ENCODE measurements around the gene SDCBP2.

Gene SDCBP2

DNA sequence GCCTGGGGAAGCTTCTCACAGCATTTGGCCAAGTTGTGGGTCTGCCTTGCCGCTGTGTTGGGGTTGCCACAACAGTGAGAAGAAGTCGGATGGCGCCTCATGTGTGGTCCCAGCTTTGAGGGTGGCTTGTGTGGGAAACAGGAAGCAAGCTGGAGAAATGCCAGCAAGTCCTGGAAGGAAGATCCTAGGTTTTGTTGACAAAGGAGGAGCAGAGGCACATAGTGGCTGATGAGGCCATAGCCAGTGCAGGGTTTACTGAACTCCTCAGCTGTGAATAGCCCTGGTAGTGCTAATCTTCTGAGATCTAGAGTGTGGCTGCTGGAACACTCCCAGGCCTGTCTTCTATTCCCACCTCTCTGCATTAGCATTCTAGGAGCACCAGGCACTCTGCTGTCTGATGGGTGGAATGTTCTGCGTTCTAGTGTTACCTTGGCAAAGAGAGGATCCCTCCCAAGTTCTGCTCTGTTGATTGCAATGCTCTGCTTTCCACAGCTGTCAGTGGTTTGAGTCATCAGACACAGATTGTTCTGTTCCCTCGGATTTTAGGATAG, 37.7 kb downstream of the SDCBP2 start:
- H3K36me3 Mint-ChIP-seq (ENCODE audit: low read depth), result no peaks in the 10 kb centered on the region
- no peaks in the 10 kb centered on the region for H3K27me3 Mint-ChIP-seq (ENCODE audit: low read depth)
- TF ChIP-seq, protein P1, sequence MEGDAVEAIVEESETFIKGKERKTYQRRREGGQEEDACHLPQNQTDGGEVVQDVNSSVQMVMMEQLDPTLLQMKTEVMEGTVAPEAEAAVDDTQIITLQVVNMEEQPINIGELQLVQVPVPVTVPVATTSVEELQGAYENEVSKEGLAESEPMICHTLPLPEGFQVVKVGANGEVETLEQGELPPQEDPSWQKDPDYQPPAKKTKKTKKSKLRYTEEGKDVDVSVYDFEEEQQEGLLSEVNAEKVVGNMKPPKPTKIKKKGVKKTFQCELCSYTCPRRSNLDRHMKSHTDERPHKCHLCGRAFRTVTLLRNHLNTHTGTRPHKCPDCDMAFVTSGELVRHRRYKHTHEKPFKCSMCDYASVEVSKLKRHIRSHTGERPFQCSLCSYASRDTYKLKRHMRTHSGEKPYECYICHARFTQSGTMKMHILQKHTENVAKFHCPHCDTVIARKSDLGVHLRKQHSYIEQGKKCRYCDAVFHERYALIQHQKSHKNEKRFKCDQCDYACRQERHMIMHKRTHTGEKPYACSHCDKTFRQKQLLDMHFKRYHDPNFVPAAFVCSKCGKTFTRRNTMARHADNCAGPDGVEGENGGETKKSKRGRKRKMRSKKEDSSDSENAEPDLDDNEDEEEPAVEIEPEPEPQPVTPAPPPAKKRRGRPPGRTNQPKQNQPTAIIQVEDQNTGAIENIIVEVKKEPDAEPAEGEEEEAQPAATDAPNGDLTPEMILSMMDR (IDR thresholded peaks at IDR 0.05; ENCODE audit: unreplicated experiment in 3 of 3), result no peak
- H3K4me3 Mint-ChIP-seq, result no peak overlapping the region
- peaks cover 11% of the 10 kb centered on the region for H3K4me1 Mint-ChIP-seq
- peak overlapping the region in 1 of 3 experiments; percentile 55 for H3K27ac Mint-ChIP-seq
- no peaks in the 10 kb centered on the region for H3K9me3 Mint-ChIP-seq

DNA sequence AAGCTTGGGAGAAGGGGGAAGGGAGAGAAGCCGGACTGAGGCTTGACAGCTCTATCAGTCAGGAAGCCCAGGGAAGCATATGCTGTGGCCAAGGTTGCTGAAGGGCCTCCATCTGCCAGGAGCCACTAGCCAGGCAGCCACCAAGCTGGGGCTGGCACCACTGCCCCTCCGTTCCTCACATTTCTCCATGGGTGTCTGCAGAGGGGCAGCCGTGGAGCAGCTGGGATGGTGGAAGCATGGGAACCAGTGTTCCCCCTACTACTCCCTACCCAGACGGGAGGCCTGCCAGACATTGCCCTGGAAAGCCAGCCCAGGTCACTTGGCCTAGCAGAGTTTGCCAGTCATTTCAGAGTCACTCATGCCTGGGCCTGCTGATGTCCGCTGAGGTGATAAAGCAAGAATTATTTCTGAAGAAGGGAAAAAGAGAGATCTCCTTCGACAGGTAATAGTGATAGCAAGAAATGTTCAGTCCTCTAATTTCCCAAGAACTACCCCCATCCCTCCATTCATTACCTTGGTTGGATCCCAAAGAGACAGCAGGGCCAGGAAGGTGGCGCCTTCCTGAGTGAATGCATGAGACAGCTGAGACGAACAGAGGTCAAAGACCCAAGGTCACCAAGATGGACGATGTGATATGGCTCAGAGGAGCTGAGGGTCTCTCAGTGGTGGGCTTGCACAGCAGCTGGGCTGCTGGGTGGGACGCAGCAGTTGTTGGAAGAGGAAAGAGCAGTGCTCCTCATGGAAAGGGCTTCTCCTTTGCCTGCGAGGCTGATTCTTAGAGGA, 41.0 kb downstream of the SDCBP2 start:
- H3K9me3 Mint-ChIP-seq, result no peaks in the 10 kb centered on the region
- peaks cover 11% of the 10 kb centered on the region for H3K4me1 Mint-ChIP-seq
- no peaks in the 10 kb centered on the region for H3K36me3 Mint-ChIP-seq (ENCODE audit: low read depth)
- no peak overlapping the region for H3K27ac Mint-ChIP-seq
- H3K4me3 Mint-ChIP-seq, result no peak overlapping the region
- TF ChIP-seq, protein P1 (IDR thresholded peaks at IDR 0.05; ENCODE audit: unreplicated experiment in 3 of 3), result no peak
- peaks cover 5% of the 10 kb centered on the region for H3K27me3 Mint-ChIP-seq (ENCODE audit: low read depth)

DNA sequence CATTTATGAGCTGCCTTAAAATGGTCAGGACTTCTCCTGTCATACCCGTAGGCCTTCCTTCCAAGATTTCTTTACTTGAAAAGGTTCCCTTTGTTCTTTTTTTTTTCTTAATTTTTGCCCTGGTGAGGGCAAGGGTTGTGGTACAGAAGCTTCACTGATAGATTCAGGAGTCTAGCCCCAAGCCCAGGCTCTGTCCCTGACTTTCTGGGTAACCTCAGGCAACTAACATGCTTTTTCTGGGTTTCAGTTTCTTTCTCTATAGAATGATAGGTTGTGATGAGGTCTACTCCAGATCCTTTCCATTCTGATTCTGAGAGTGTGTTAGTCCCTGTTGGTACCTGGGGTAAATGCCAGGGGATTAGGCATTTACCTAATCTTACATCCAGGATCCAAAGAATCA, 41.6 kb downstream of the SDCBP2 start:
- no peak overlapping the region for H3K4me3 Mint-ChIP-seq
- no peaks in the 10 kb centered on the region for H3K9me3 Mint-ChIP-seq
- peaks cover 11% of the 10 kb centered on the region for H3K4me1 Mint-ChIP-seq
- H3K27me3 Mint-ChIP-seq (ENCODE audit: low read depth), result peaks cover 5% of the 10 kb centered on the region
- H3K36me3 Mint-ChIP-seq (ENCODE audit: low read depth), result no peaks in the 10 kb centered on the region
- TF ChIP-seq, protein P1 (IDR thresholded peaks at IDR 0.05; ENCODE audit: unreplicated experiment in 3 of 3), result no peak
- H3K27ac Mint-ChIP-seq, result no peak overlapping the region

DNA sequence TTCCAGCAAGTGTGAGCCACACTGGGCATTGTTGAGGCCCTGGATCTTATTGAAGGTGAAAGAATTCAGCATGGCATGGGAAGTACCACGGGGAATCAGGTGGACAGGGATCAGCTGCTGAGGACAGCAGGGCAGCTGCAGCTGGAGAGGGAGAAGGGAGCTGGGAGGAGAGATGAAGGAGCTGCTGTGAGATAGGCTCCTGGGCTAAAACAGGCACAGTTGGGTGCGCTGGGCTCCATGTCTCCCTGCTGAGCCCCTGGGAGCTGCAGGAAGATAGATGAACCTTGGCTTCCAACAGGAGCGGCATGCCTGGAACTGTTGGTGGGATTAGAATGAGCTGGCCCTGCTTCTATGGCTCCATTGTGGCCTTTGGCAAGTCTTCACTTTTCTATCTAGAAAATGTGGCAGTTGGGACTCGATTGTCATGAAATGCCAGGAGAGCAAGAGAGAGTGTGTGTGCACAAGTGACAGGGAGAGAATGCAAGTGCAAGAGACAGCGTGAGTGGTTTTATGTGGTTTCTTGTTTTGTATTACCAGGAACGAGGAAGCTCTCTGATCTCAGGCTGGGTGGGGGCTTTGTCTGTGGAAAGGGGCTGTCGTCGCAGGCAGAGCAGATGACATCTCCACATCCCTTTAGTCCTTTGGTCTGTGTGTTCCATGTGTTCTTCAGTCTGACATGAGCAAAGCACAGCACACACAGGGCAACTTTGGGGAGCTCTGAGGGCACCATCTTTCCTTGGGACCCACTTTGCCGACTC, 42.5 kb downstream of the SDCBP2 start:
- Mint-ChIP-seq H3K9me3 (no peaks in the 10 kb centered on the region), H3K4me3 (no peak overlapping the region), H3K4me1 (peaks cover 5% of the 10 kb centered on the region), H3K27me3 (ENCODE audit: low read depth) (peaks cover 5% of the 10 kb centered on the region), H3K27ac (no peak overlapping the region), H3K36me3 (ENCODE audit: low read depth) (no peaks in the 10 kb centered on the region)
- TF ChIP-seq, protein P1 (IDR thresholded peaks at IDR 0.05; ENCODE audit: unreplicated experiment in 3 of 3), result no peak

DNA sequence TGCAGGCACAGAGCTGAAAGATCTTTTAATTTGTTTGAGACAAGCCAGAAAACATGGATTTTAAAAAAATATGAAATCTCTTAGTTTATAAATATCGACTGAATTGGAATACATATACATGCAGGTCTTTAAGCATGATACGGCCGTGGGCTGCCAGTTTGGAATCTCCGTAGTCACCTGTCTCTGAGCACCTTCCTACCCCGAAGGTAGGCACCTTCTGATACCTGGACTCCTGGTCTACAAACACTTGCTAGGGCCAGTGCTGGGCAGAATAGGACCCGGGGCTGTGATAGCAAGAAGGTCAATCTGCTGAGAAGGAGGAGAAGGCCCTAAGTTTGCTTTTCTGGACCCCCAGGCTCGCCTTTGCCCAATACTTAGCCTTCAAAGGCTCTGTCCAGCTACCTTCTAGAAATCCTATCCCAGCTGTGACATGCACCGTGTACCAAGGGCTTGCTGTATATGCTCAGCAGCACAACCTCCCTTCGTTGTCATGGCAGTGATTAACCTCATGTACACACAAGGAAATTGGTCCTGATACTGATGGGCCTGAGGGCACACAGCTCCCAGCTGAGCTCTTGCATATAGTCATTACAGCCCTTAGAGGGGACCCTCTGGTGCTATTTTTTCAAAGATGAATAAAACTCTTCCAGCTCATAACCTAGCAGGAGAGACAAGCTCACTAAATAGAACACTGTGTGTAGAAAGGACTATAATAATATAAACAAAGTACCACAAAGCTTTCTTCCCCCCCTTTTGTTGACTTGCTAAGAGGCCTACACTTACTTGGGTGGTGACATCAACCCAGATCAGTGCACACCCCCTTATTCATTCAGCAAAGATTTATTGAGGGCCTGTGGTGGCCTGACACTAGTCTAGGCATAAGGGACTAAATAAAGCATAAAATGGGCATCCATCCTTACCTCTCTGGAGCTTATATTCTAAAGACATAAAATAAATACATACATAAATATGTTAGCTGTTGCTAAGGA, 45.1 kb downstream of the SDCBP2 start:
- H3K36me3 Mint-ChIP-seq (ENCODE audit: low read depth), result no peaks in the 10 kb centered on the region
- no peak overlapping the region for H3K27ac Mint-ChIP-seq
- H3K9me3 Mint-ChIP-seq, result no peaks in the 10 kb centered on the region
- TF ChIP-seq, protein P1 (IDR thresholded peaks at IDR 0.05; ENCODE audit: unreplicated experiment in 3 of 3), result no peak
- H3K27me3 Mint-ChIP-seq (ENCODE audit: low read depth), result peaks cover 5% of the 10 kb centered on the region
- no peak overlapping the region for H3K4me3 Mint-ChIP-seq
- no peaks in the 10 kb centered on the region for H3K4me1 Mint-ChIP-seq
